ENCODE results near the gene CCDC181. TPM values are rescaled to one million over a fixed set of nuclear protein-coding genes. Genes with fewer than 3 reads are reported as not detected.

CCDC181 gene
- total and polyA plus RNA-seq, 2 donors (not counting 1 experiment from before 2014, with no cell fraction given) = not detected

DNA sequence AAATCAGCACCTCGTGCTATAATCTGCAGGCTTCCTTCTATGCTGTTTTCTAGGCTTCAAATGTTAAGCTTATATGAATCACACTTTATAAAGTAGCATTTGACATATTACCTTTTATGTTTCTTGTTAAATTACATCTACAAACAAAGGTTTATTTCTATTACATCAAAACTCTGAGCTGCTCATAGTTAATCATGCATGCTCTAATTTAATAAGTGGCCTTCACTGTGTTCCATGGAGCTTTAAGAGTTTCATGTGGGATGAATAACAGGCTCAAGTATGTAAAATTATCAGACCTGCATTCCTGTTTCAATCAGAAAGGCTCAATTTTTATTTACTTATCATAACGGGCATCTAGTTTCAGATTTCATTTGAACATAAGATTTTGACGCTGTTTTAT is 45.5 kb upstream of the CCDC181 start:
- Histone ChIP-seq H4K20me1 (ENCODE audit: control insufficient read depth, insufficient read depth, low read length, poor library complexity, severe bottlenecking) (no peaks in the 10 kb centered on the region), H3K27me3 (replicated peaks in 1 of 4; ENCODE audit: control extremely low read depth in 1 of 4, control insufficient read depth in 3 of 4, insufficient read depth in 4 of 4, low read length in 3 of 4) (no peaks in the 10 kb centered on the region), H2AFZ (ENCODE audit: insufficient read depth, low read depth, low read length, poor library complexity, severe bottlenecking) (no peak overlapping the region), H3K36me3 (replicated peaks in 1 of 2; ENCODE audit: control extremely low read depth in 1 of 2, control insufficient read depth in 1 of 2, extremely low read depth in 1 of 2, insufficient read depth in 2 of 2, low read length in 1 of 2) (peaks cover 0 to 5% of the 10 kb centered on the region in 2 experiments), H3K9me3 (ENCODE audit: control extremely low read depth in 1 of 3, control insufficient read depth in 2 of 3, insufficient read depth in 1 of 3, low read length in 2 of 3) (no peaks in the 10 kb centered on the region), H3K4me3 (ENCODE audit: control extremely low read depth in 1 of 5, extremely low read depth in 1 of 5, insufficient read depth in 1 of 5, low read depth in 2 of 5, low read length in 4 of 5) (no peak overlapping the region), H3K27ac (ENCODE audit: low read length in 2 of 2) (no peak overlapping the region), H3K4me1 (ENCODE audit: control insufficient read depth in 2 of 2, insufficient read depth in 2 of 2, low read length in 2 of 2) (no peaks in the 10 kb centered on the region), H3K4me2 (replicated peaks; ENCODE audit: low read depth, low read length, poor library complexity, severe bottlenecking) (no peak overlapping the region), H3K9ac (ENCODE audit: low read length) (no peak overlapping the region), H3K79me2 (ENCODE audit: control insufficient read depth, insufficient read depth, low read length) (no peaks in the 10 kb centered on the region)
- intact Hi-C loops (cut with micrococcal nuclease) = no loop called here
- TF ChIP-seq CTCF (IDR thresholded peaks at IDR 0.05) (no peak), EZH2 (IDR thresholded peaks at IDR 0.05; ENCODE audit: borderline replicate concordance, insufficient read depth, low read depth, low read length, poor library complexity, severe bottlenecking) (no peak)
- POLR2A ChIA-PET = interaction anchor here (0.6 kb wide), 1 partner anchor 10 kb away, joined by 4 read pairs; no protein-coding TSS in a partner anchor
- DNase-seq = no peak
- Mint-ChIP-seq H3K4me1 (no peaks in the 10 kb centered on the region), H3K27me3 (no peaks in the 10 kb centered on the region), H3K27ac (no peak overlapping the region), H3K9me3 (ENCODE audit: insufficient read depth) (no peaks in the 10 kb centered on the region), H3K4me3 (no peak overlapping the region)
- WGBS (ENCODE audit: insufficient coverage) = no CpG with 5 or more reads among the region's 3 CpGs
- CTCF ChIA-PET = interaction anchor here (1.0 kb wide), 1 partner anchor 74 kb away, joined by 6 read pairs; no protein-coding TSS in a partner anchor
- no peak for ATAC-seq (ENCODE audit: low read depth)

DNA sequence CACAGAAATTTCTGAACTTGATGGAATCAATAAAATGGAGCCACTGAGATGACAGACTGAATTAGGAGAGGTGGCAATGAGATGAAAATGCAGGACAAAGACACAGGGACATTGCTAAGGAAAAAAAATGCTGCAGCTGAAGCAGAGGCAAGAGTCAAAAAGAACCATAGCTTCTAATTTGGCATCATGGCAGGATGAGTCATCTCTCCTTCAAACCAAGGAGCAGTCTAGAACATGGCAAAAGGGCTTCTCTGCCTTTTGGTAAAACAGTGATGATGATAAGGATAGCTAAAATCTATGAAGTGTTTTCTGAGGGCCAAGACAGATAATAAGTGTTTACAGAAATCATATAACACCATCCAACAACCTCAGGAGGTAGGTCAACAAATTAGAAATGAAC is 41.7 kb upstream of the CCDC181 start:
- intact Hi-C loops (cut with micrococcal nuclease) = no loop called here
- Mint-ChIP-seq H3K4me3 (no peak overlapping the region), H3K9me3 (ENCODE audit: insufficient read depth) (no peaks in the 10 kb centered on the region), H3K27me3 (no peaks in the 10 kb centered on the region), H3K27ac (no peak overlapping the region), H3K4me1 (no peaks in the 10 kb centered on the region)
- Histone ChIP-seq H3K4me1 (ENCODE audit: control insufficient read depth in 2 of 2, insufficient read depth in 2 of 2, low read length in 2 of 2) (no peaks in the 10 kb centered on the region), H3K9me3 (ENCODE audit: control extremely low read depth in 1 of 3, control insufficient read depth in 2 of 3, insufficient read depth in 1 of 3, low read length in 2 of 3) (no peaks in the 10 kb centered on the region), H3K4me2 (replicated peaks; ENCODE audit: low read depth, low read length, poor library complexity, severe bottlenecking) (no peak overlapping the region), H4K20me1 (ENCODE audit: control insufficient read depth, insufficient read depth, low read length, poor library complexity, severe bottlenecking) (no peaks in the 10 kb centered on the region), H3K27ac (ENCODE audit: low read length in 2 of 2) (no peak overlapping the region), H3K4me3 (ENCODE audit: control extremely low read depth in 1 of 5, extremely low read depth in 1 of 5, insufficient read depth in 1 of 5, low read depth in 2 of 5, low read length in 4 of 5) (no peak overlapping the region), H2AFZ (ENCODE audit: insufficient read depth, low read depth, low read length, poor library complexity, severe bottlenecking) (no peak overlapping the region), H3K79me2 (ENCODE audit: control insufficient read depth, insufficient read depth, low read length) (no peaks in the 10 kb centered on the region), H3K9ac (ENCODE audit: low read length) (no peak overlapping the region), H3K36me3 (replicated peaks in 1 of 2; ENCODE audit: control extremely low read depth in 1 of 2, control insufficient read depth in 1 of 2, extremely low read depth in 1 of 2, insufficient read depth in 2 of 2, low read length in 1 of 2) (no peaks in the 10 kb centered on the region), H3K27me3 (replicated peaks in 1 of 4; ENCODE audit: control extremely low read depth in 1 of 4, control insufficient read depth in 3 of 4, insufficient read depth in 4 of 4, low read length in 3 of 4) (no peaks in the 10 kb centered on the region)
- TF ChIP-seq CTCF (IDR thresholded peaks at IDR 0.05) = no peak
- TF ChIP-seq EZH2 (IDR thresholded peaks at IDR 0.05; ENCODE audit: borderline replicate concordance, insufficient read depth, low read depth, low read length, poor library complexity, severe bottlenecking) = no peak
- POLR2A ChIA-PET = no interaction called here
- no peak for ATAC-seq (ENCODE audit: low read depth)
- DNase-seq = no peak
- CTCF ChIA-PET = interaction anchor here (0.6 to 2.1 kb wide), 5 partner anchors 32 to 367 kb away, joined by 3 to 6 read pairs (median 4); no protein-coding TSS in a partner anchor

Data from B cell (primary cell).